SW 1271 (cell line): Measurements from ENCODE around the gene ILKAP.

Experiments
- DNase-seq, 2 experiments: peaks; one replicate each; lab custom pipeline; 2025; lab: John Stamatoyannopoulos, UW

Gene ILKAP

GRCh38 chr2:238237431-238238135 is 34.1 kb upstream of the ILKAP start:
- DNase-seq: peak in 1 of 2 experiments; percentile 7

GRCh38 chr2:238236571-238236970 is 33.1 kb upstream of the ILKAP start:
- no peak for DNase-seq

GRCh38 chr2:238235856-238236255 is 32.4 kb upstream of the ILKAP start:
- DNase-seq: no peak

GRCh38 chr2:238235331-238235732 is 31.8 kb upstream of the ILKAP start:
- DNase-seq: no peak

- DNase-seq: no peak
Observed at GRCh38 chr2:238233625-238234024, 30.1 kb upstream of the ILKAP start.

GRCh38 chr2:238231809-238232208 is 28.3 kb upstream of the ILKAP start:
- DNase-seq: no peak

GRCh38 chr2:238231251-238231793 is 27.8 kb upstream of the ILKAP start:
- no peak for DNase-seq

- DNase-seq: no peak
Observed at GRCh38 chr2:238230699-238231098, 27.2 kb upstream of the ILKAP start.

GRCh38 chr2:238228700-238229099 is 25.2 kb upstream of the ILKAP start:
- no peak for DNase-seq

GRCh38 chr2:238227587-238228032 is 24.1 kb upstream of the ILKAP start:
- no peak for DNase-seq

- no peak for DNase-seq
Observed at GRCh38 chr2:238226698-238227586, 23.4 kb upstream of the ILKAP start.

GRCh38 chr2:238225911-238226697 is 22.6 kb upstream of the ILKAP start:
- no peak for DNase-seq

- DNase-seq: no peak
Observed at GRCh38 chr2:238225121-238225520, 21.6 kb upstream of the ILKAP start.

- no peak for DNase-seq
Observed at GRCh38 chr2:238224356-238225035, 21.0 kb upstream of the ILKAP start.

- DNase-seq: no peak
Observed at GRCh38 chr2:238220892-238221521, 17.5 kb upstream of the ILKAP start.

- no peak for DNase-seq
Observed at GRCh38 chr2:238220274-238220891, 16.9 kb upstream of the ILKAP start.

- no peak for DNase-seq
Observed at GRCh38 chr2:238216651-238217184, 13.2 kb upstream of the ILKAP start.

- DNase-seq: no peak
Observed at GRCh38 chr2:238207006-238207405, 3.5 kb upstream of the ILKAP start.

- no peak for DNase-seq
Observed at GRCh38 chr2:238203973-238204683, 633 bp upstream of the ILKAP start.
